NCI-H1694 treated with DMSO at 0.1 percent for 48 hours (cell line): Measurements from ENCODE around the gene AGO1.
A peak's percentile ranks its signal among the peaks of the same experiment; 100 is the strongest.
"Not testable (repeated sequence)": the region's sequence is repeated elsewhere in the genome, so short reads cannot be mapped to it uniquely, and the experiment has no call there.

Experiments
- DNase-seq: peaks from one replicate; lab custom pipeline; 2025; lab: John Stamatoyannopoulos, UW

Gene AGO1

DNA sequence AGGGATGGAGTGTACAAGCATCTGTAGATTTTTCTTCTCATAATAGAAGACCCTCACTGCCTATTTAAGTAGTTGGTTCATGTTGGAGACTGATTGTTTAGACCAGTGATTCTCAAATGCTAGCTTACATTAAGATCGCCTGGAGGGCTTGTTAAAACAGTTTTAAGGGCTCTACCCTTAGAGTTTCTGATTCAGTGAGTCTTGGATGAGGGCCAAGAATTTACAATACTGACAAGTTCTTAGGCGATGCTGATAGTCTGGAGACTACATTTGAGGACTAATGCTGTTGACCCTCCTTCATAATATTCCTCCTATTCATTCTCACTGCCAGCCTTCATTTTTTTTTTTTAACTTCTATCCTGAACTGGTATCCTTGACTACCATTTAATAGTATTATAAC is 32.7 kb downstream of the AGO1 start:
- no peak for DNase-seq

- DNase-seq, result no peak
These were observed 40.8 kb downstream of the AGO1 start for GRCh38 chr1:35923791-35924221.

GRCh38 chr1:35924838-35925237 is 41.8 kb downstream of the AGO1 start:
- DNase-seq, result no peak

- DNase-seq, result no peak
These were observed 42.7 kb downstream of the AGO1 start for GRCh38 chr1:35925741-35926140.

GRCh38 chr1:35927472-35927871 is 44.5 kb downstream of the AGO1 start:
- DNase-seq, result no peak

DNA sequence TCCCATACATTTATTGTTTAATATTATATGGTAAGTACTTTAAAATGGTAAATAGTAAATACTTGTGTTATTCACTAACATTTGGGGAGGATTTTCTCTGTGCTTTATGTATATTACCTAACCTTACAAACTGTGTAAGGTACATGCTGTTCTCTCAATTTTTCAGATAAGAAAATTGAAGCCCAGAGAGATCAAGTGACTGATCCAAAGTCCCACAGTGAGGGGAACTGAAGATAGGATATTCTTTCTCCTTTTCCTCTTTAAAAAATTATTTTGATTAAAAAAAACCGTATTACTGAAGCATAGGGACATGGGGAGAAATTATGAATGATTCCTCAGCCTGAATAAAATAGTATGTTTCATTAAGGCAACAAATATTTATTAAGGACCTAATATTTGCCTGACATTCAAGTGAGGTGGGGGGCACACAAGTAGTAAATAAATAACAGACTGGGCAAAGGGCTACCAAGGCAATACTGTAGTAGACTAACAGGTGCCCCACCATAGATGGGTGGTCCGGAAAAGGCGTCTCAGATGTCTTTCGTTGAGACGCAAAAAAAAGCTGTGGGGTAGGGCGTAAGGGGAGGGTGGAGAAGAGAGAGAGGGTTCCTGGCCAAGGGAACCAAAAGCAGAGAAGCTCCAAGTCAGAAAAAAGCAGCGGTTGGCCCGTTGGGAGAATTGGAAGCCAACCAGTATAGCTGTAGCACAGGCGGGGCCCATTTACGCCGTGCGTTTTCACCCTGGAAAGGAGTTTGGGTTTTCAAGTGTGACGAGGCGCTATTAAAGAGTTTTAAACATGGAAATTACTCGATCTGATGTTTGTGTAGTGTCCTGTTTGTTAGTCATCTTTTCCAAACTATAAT is 47.0 kb downstream of the AGO1 start:
- DNase-seq, result no peak

- DNase-seq, result peak; percentile 85
These were observed 47.8 kb downstream of the AGO1 start, which contains the start of gene AGO3 for GRCh38 chr1:35930593-35931445. Gene AGO3 (plus strand): TSS chr1:35931105. CDS start chr1:35931427, 322 bp downstream.

DNA sequence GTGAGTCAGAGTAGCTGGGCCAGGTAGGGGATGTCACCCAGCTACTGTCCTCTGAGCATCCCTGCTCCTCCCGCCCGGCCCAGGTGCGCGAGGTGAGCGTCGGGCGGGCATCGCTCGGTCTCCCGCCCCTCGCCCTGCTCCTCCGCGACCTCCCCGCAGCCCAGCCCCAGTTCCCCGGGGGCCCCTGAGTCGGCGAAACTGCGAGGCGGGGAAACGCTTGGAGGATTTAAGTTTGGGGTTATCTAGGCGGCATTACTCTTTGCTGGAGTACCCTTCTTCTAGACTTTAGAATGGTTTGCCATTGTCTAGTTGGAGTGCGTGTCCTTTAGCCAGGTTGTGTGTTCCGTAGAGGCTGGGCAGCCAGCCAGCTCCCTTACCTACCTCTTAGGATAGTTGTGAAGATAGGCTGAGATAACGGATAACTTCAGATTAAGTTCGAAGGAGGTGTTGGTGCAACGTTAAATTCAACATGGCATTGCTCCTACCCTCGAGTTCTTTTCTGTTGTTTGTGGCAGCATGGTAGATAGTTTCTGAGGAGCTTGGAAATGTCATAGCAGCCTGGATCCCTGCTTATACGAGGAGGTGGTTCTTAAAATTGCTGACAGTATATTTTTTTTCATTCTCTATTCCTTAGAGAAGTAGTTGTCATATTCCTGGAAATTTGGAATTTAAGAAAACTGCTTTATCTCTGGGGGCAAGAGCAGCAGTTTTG is 48.6 kb downstream of the AGO1 start:
- DNase-seq, result no peak

DNA sequence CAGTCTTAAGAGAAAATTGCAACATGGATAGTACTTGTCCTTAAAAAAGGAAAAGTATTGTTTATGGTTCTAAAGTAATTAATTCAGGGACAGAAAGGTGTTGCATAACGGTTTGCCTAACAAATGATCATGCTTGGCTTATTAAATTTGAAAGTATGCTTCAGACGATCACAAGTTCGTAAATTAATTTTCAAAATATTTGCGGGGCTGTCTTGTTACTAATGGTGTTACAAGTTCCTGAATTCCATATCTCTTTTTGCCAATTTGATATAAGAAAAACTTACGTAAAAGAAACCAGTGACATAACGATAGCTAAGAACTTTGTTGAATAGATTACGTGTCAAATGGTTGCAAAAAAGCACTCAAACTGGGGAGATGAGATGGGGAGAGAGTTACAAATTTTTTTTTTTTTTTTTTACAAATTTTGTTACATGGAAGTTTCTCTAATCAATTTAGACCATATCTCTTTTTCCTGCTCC is 49.2 kb downstream of the AGO1 start:
- no peak for DNase-seq

- DNase-seq, result no peak
These were observed 49.9 kb downstream of the AGO1 start for GRCh38 chr1:35932941-35933340.

- no peak for DNase-seq
These were observed 52.7 kb downstream of the AGO1 start for GRCh38 chr1:35935442-35936388.

DNA sequence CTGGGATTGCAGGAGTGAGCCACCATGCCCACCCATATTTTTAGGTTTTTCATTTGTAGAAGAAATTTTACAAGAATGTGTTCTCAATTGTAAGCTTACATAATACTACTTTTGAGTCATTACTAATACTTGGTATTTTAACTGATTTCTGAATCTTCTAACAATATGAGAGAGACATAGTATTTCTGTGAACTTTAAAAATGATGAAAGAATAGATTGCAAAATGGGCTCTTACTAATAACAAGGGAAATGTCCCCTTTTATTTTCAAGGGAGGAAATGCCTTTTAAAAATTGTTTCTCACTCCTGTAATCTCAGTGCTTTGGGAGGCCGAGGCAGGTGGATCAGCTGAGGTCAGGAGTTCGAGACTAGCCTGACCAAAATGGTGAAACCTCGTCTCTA is 53.8 kb downstream of the AGO1 start:
- no peak for DNase-seq

DNA sequence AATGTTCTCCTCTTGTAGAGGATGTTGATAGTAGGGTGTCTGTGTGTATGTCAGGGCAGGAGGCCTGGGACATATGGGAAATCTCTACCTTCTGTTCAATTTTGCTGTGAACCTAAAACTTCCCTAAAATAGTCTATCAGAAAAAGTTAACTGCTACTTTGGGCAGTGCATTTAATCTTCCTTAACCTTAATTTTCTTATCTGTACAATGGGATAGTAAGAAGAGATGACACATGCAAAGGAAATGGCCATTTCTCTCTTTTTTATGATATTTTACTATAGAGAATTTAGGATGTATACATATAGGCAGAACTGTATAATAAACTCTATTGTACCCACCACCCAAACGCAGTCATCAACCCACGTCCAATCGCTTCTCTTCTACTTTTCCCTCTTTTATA is 56.5 kb downstream of the AGO1 start:
- DNase-seq, result no peak

DNA sequence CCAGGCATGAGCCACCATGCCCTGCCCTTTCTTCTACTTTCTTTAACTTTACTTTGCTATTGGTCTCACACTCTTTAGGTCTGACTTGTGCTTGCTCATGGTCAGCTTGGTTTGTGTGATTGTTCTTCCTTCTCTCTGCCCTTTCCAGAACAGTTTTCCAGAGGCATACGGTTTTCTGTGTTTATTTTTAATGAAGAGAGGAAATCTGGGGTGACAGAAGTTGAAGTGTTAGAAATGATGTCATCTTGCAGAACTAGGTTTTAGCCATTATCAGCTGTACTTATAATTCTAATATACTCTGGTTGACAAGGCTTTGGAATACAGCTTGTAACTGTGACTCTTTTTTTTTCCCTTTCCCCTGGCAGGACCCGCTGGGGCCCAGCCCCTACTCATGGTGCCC is 62.3 kb downstream of the AGO1 start:
- DNase-seq, result no peak

DNA sequence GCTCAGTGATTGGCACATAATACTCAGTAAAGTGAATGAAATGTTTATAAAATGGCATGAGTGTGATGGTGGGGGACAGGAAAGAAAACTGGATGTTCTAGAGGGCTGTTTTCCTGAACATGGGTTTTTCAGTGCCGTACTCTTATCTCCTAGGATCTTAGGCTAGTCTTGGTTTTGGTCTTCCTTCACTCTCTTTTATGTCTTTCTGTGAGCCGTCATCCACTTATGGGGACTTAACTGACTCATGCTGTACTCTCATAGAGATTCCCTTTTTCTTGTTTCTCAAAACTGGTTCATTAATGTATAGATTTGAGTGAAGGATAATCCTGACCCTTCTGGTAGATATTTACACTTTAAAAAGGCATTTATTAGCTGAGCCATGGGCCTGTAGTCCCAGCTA is 64.5 kb downstream of the AGO1 start:
- DNase-seq, result no peak

GRCh38 chr1:35958558-35958957 is 75.5 kb downstream of the AGO1 start:
- DNase-seq, result no peak

DNA sequence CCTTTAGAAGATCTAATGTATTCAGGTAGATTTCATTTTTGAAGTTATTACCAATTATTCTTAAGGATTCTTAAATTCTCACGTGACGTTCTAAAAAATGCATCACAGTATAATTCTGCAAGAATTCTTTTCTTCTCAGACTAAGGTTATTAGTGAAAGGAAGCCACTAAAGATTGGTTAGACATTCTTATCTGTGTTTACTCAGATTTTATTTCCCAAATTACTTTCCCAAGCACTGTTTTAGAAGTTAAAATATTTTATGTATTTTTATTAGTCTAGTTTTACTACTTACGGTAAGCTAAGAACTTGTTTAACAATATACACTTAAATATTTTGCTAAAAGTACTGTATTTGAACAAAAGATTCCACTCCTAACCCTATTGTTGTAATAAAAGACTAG is 76.3 kb downstream of the AGO1 start:
- no peak for DNase-seq

DNA sequence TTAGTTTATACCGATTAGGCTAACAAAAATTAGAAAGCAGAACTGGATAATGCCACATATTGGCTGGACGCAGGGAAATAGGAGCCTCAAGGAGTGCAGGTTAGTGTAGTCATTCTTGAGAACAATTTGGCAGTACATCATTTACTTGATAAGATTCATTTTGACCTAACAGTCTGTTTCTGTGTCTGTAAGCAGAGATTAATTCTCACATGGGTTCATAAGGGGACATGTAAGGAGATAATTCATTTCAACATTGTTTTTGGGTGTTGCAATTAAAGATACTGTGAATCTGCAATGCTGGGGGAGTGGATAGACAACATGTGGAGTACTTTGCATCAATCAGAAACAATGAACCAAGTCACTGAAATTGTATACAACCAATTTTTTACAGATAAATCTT is 79.9 kb downstream of the AGO1 start:
- DNase-seq, result no peak

GRCh38 chr1:35964277-35964676 is 81.3 kb downstream of the AGO1 start:
- DNase-seq, result not testable (repeated sequence)

GRCh38 chr1:35968396-35968795 is 85.4 kb downstream of the AGO1 start:
- DNase-seq, result no peak

DNA sequence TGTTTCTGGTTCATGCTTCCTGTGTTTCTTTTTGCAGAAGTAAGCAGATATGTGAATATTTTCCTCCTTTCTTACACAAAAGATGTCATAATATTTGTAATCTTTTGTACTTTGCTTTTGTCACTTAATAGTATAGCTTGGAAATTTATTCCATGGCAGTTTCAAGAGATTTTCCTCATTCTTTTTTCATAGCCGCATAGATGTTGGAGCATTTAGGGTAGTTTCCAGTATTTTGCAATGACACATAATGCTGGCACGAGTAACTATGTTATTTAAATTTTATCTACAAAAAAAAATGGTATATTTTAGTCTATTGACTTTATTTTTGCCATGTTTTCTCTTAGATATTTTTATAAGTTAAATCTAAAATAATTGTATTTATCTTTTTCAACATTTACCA is 88.6 kb downstream of the AGO1 start:
- DNase-seq, result no peak
